ENCODE data around the gene ADAMTSL1. TPM values are rescaled to one million over a fixed set of nuclear protein-coding genes. Genes with fewer than 3 reads are reported as not detected.

The ADAMTSL1 gene
- polyA plus RNA-seq, 2 of the 4 experiments (the other 2 are of a cell fraction): 0.03 TPM; not detected in 1

- Histone ChIP-seq H3K4me1 (peaks cover 5% of the 10 kb centered on the region; the same call in 1 of the 3 replicates), H3K4me2 (no peak overlapping the region), H3K9me3 (no peaks in the 10 kb centered on the region), H3K4me3 (no peak overlapping the region), H3K27ac (no peak overlapping the region)
- ATAC-seq (no peak), DNase-seq (ENCODE audit: low read depth in 1 of 2, low spot score in 1 of 2) (no peak), FAIRE-seq (no peak)
- 30% methylated on average over 3 of the region's 3 CpGs for WGBS (ENCODE audit: missing lambda C conversion rate)
- CTCF ChIA-PET: no interaction called here
- POLR2A ChIA-PET: no interaction called here
- TF ChIP-seq BHLHE40 (IDR thresholded peaks at IDR 0.05; ENCODE audit: low read depth, low read length): no peak
- no peak for TF ChIP-seq SMC3 (IDR thresholded peaks at IDR 0.05)
- TF ChIP-seq MYC (IDR thresholded peaks at IDR 0.05; ENCODE audit: borderline replicate concordance, low read length): no peak
- no peak for TF ChIP-seq JUNB (IDR thresholded peaks at IDR 0.05)
- TF ChIP-seq RAD21 (conservative IDR thresholded peaks at IDR 0.05 in 1 of 2, IDR thresholded peaks at IDR 0.05 in 1 of 2): no peak
- no peak for TF ChIP-seq HMGXB4 (CRISPR knock-in tag; IDR thresholded peaks at IDR 0.05; ENCODE audit: borderline replicate concordance)
- TF ChIP-seq KDM1A (IDR thresholded peaks at IDR 0.05; ENCODE audit: low read depth): no peak
- no peak for TF ChIP-seq ESRRA (IDR thresholded peaks at IDR 0.05; ENCODE audit: borderline replicate concordance, low read length)
- no peak for TF ChIP-seq PHF8 (IDR thresholded peaks at IDR 0.05; ENCODE audit: borderline replicate concordance, low read depth)
- TF ChIP-seq CHD4 (IDR thresholded peaks at IDR 0.05; ENCODE audit: borderline replicate concordance): no peak
- TF ChIP-seq CEBPB (IDR thresholded peaks at IDR 0.05): no peak
- no peak for TF ChIP-seq MAZ (IDR thresholded peaks at IDR 0.05; ENCODE audit: borderline replicate concordance, low read depth, low read length)
- no peak for TF ChIP-seq HOXB13 (CRISPR knock-in tag; IDR thresholded peaks at IDR 0.05; ENCODE audit: low read depth)
Measured at GRCh38 chr9:18819418-18819817, 345.5 kb downstream of the ADAMTSL1 start.

- Histone ChIP-seq H3K4me2 (no peak overlapping the region), H3K4me3 (no peak overlapping the region), H3K4me1 (peaks cover 5% of the 10 kb centered on the region; the same call in 1 of the 3 replicates), H3K9me3 (no peaks in the 10 kb centered on the region), H3K27ac (no peak overlapping the region)
- FAIRE-seq (no peak), DNase-seq (ENCODE audit: low read depth in 1 of 2, low spot score in 1 of 2) (no peak), ATAC-seq (no peak)
- ChIA-PET CTCF (no interaction called here), POLR2A (no interaction called here)
- 87% methylated on average over 3 of the region's 3 CpGs for WGBS (ENCODE audit: missing lambda C conversion rate)
- no peak for TF ChIP-seq MAX (IDR thresholded peaks at IDR 0.05)
- no peak for TF ChIP-seq EHMT2 (IDR thresholded peaks at IDR 0.05; ENCODE audit: low read depth)
- TF ChIP-seq SMC3 (IDR thresholded peaks at IDR 0.05): no peak
- no peak for TF ChIP-seq SREBF2 (IDR thresholded peaks at IDR 0.05)
- TF ChIP-seq HOXB5 (CRISPR knock-in tag; IDR thresholded peaks at IDR 0.05): no peak
- no peak for TF ChIP-seq TFCP2L1 (CRISPR knock-in tag; IDR thresholded peaks at IDR 0.05)
- TF ChIP-seq FOSL2 (IDR thresholded peaks at IDR 0.05): no peak
- no peak for TF ChIP-seq FOSL2 (CRISPR knock-in tag; IDR thresholded peaks at IDR 0.05)
- TF ChIP-seq MAFK (IDR thresholded peaks at IDR 0.05; ENCODE audit: partially characterized antibody): no peak
- no peak for TF ChIP-seq MAZ (IDR thresholded peaks at IDR 0.05; ENCODE audit: borderline replicate concordance, low read depth, low read length)
- TF ChIP-seq CEBPB (IDR thresholded peaks at IDR 0.05): no peak
- no peak for TF ChIP-seq ZC3H11A (IDR thresholded peaks at IDR 0.05)
Measured at GRCh38 chr9:18820566-18821095, 346.7 kb downstream of the ADAMTSL1 start.

- FAIRE-seq: no peak
- no peak for DNase-seq (ENCODE audit: low read depth in 1 of 2, low spot score in 1 of 2)
- no peak; a peak in 1 of 6 replicates for ATAC-seq
- peak overlapping the region; percentile 23; the same call in 1 of the 3 replicates for H3K4me2 ChIP-seq
- TF ChIP-seq TP53 (CRISPR knock-in tag; IDR thresholded peaks at IDR 0.05) (no peak), FOSB (CRISPR knock-in tag; IDR thresholded peaks at IDR 0.05) (no peak), EP300 (IDR thresholded peaks at IDR 0.05) (no peak), FOSL2 (IDR thresholded peaks at IDR 0.05) (no peak), FOSL2 (CRISPR knock-in tag; IDR thresholded peaks at IDR 0.05) (no peak), BCL3 (IDR thresholded peaks at IDR 0.05) (no peak), HEYL (CRISPR knock-in tag; IDR thresholded peaks at IDR 0.05) (no peak), ZSCAN20 (CRISPR knock-in tag; IDR thresholded peaks at IDR 0.05) (no peak), GATA3 (IDR thresholded peaks at IDR 0.05; ENCODE audit: borderline replicate concordance) (no peak), NR3C1 (IDR thresholded peaks at IDR 0.05) (no peak), MYC (IDR thresholded peaks at IDR 0.05; ENCODE audit: borderline replicate concordance, low read length) (no peak), PHF8 (IDR thresholded peaks at IDR 0.05; ENCODE audit: borderline replicate concordance, low read depth) (no peak), JUN (IDR thresholded peaks at IDR 0.05) (no peak), HOXA7 (CRISPR knock-in tag; IDR thresholded peaks at IDR 0.05) (no peak), SREBF2 (IDR thresholded peaks at IDR 0.05) (no peak)
- no peak overlapping the region for H3K4me3 ChIP-seq
- ChIA-PET CTCF (interaction anchor here (1.1 kb wide), 1 partner anchor 265 kb away, joined by 3 read pairs; no protein-coding TSS in a partner anchor), POLR2A (no interaction called here)
- H3K4me1 ChIP-seq: peaks cover 5% of the 10 kb centered on the region; the same call in 1 of the 3 replicates
- WGBS (ENCODE audit: missing lambda C conversion rate): 38% methylated on average over 3 of the region's 3 CpGs
- H3K27ac ChIP-seq: no peak overlapping the region
- H3K9me3 ChIP-seq: no peaks in the 10 kb centered on the region
Measured at GRCh38 chr9:18821788-18822187, 347.8 kb downstream of the ADAMTSL1 start.
